HL-60 (cell line): ENCODE results near the gene HOXA13.

Source experiments
- DNase-seq, 2 experiments: peaks; one replicate each; pipeline ENCODE4 v3.0.0-alpha.2; 2010 to 2020; ENCODE audit warnings: low read depth in 1 of 2, low spot score in 1 of 2
- H3K27ac ChIP-seq: fragments of 250-450 bp; sonication (Bioruptor Pico); replicated peaks from 2 replicates; pipeline ENCODE4 v1.5.1; 2020; ENCODE audit warnings: mild to moderate bottlenecking, moderate library complexity
- H3K27me3 ChIP-seq: fragments of 250-450 bp; sonication (Bioruptor Pico); 2 replicates; pipeline ENCODE4 v1.5.1; 2021; ENCODE audit warnings: mild to moderate bottlenecking, moderate library complexity; ENCODE audit not compliant: insufficient read depth, poor library complexity, severe bottlenecking
- H3K4me3 ChIP-seq: replicated peaks from 2 replicates; pipeline ENCODE4 v1.5.1; 2011; ENCODE audit warnings: mild to moderate bottlenecking, control low read depth, low read length; ENCODE audit not compliant: insufficient read depth
- CTCF ChIP-seq: IDR thresholded peaks from one replicate; pipeline ENCODE4 v1.5.1; 2011; ENCODE audit warnings: low read length, control low read depth, inconsistent platforms; ENCODE audit not compliant: insufficient read depth
- GABPA ChIP-seq: IDR thresholded peaks from 2 replicates; pipeline ENCODE4 v1.6.1; 2012; ENCODE audit warnings: low read depth
- POLR2AphosphoS5 ChIP-seq: IDR thresholded peaks from 2 replicates; pipeline ENCODE4 v1.6.1; 2012; ENCODE audit warnings: low read depth
- SPI1 ChIP-seq: IDR thresholded peaks from 2 replicates; pipeline ENCODE4 v1.6.1; 2012; ENCODE audit warnings: low read depth, mild to moderate bottlenecking, borderline replicate concordance
- TF ChIP-seq, protein P1 (sequence below): IDR thresholded peaks from 2 replicates; pipeline ENCODE4 v1.6.1; 2012; ENCODE audit warnings: low read depth; ENCODE audit not compliant: insufficient replicate concordance

HOXA13 gene

DNA sequence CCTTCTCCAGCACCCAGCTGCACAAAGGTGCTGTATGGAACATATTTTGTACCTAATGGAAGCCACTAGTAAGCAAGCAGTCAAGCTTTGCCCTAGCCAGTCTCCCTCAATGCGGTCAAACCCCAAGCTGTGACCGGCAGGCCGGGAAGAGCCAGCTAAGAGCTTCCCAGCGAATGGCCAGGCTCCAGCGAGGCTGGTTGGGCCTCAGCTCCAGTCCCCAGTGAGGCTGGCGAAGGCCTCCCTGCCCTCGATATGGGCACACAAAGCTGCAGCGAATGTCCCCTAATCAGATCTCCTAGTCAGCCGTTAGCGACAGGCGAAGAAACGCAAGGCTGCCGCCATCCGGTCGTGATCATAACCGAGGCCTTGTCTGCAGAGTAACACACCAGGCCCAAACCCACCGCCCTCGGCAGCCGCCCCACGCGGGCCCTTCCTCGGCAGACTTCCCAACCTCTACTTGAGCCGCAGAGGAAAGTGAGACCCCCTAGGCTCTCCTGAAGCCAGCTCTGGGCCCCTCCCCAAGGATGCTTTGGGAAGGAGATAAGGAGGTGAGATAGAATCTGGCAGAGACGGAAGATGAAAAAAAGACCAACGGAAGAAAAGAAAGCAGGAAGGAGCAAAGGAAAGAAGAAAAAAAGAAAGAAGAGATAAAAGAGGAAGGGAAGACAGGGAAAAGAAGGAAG is 31.5 kb downstream of the HOXA13 start:
- no peak for DNase-seq
- H3K27me3 ChIP-seq = peaks cover 88% of the 10 kb centered on the region
- no peak overlapping the region for H3K27ac ChIP-seq
- H3K4me3 ChIP-seq = no peak overlapping the region
- no peak for TF ChIP-seq GABPA
- no peak for TF ChIP-seq POLR2AphosphoS5
- no peak for TF ChIP-seq SPI1
- no peak for TF ChIP-seq CTCF
- TF ChIP-seq, protein P1, sequence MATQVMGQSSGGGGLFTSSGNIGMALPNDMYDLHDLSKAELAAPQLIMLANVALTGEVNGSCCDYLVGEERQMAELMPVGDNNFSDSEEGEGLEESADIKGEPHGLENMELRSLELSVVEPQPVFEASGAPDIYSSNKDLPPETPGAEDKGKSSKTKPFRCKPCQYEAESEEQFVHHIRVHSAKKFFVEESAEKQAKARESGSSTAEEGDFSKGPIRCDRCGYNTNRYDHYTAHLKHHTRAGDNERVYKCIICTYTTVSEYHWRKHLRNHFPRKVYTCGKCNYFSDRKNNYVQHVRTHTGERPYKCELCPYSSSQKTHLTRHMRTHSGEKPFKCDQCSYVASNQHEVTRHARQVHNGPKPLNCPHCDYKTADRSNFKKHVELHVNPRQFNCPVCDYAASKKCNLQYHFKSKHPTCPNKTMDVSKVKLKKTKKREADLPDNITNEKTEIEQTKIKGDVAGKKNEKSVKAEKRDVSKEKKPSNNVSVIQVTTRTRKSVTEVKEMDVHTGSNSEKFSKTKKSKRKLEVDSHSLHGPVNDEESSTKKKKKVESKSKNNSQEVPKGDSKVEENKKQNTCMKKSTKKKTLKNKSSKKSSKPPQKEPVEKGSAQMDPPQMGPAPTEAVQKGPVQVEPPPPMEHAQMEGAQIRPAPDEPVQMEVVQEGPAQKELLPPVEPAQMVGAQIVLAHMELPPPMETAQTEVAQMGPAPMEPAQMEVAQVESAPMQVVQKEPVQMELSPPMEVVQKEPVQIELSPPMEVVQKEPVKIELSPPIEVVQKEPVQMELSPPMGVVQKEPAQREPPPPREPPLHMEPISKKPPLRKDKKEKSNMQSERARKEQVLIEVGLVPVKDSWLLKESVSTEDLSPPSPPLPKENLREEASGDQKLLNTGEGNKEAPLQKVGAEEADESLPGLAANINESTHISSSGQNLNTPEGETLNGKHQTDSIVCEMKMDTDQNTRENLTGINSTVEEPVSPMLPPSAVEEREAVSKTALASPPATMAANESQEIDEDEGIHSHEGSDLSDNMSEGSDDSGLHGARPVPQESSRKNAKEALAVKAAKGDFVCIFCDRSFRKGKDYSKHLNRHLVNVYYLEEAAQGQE = no peak

DNA sequence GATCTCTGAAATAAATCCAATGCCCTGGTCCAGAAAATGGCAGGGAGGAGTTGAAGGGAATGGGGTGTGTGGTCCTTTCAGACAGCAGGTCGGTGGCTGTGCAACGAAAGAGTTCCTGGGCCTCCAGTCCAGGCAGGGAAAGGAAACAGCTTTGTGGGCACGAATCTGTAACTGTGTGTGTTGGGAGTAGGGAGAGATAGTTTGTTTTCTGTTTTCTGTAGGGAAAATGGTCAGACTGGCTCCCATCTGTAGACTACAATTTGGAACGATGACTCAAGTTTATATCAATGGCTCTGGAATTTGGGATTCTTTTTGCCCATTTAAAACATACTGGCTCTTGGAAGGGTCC is 32.0 kb downstream of the HOXA13 start:
- TF ChIP-seq, protein P1 = no peak
- TF ChIP-seq POLR2AphosphoS5 = no peak
- no peak for TF ChIP-seq GABPA
- no peak for TF ChIP-seq CTCF
- no peak for TF ChIP-seq SPI1
- Histone ChIP-seq H3K27me3 (peaks cover 85% of the 10 kb centered on the region), H3K4me3 (no peak overlapping the region), H3K27ac (no peak overlapping the region)
- no peak for DNase-seq

DNA sequence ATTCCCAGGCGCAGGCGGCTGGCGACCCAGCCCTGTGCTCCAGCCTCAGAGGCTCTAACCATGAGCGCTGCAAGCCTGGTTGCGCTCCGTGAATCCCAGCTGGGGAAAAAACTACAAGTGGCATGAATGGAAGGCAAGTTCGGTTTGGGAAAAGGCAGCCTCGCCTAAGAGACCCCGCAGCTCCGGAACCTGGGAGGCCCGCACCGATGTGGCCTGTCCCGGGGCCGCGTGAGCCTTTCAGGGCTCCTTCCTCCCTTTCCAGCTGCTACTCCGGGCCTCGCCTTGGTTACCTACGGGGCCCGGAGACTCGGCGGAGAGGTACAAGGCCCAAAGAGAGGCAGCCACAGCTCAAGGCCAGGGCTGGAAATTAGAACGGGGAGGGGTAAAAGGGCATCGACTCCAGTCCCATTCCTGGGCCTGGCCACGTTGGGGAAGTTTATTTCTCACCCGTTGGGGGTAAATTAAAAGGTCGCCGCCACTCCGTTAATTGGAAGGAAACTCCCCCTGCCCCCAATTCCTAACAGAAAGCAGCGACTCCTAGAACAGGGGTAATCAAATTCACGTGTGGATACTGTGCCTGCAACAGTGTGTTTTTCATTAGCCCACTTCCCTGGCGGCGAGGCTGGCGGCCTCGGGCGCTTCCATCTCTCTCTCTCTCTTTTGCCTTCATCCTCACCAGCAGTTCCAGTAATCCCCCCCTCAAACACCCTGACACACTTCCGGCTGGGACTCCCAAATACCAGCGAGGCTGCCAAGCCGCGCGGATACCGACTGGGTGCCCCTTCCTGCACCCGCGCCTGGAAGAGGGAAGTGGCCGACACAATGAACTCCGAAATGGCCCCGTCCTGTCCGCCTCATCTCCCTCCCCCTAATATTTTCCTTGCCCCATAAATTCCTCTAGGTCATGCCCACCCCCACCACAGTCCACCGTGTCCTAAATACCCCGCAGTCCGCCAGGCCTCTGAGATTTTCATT is 33.1 kb downstream of the HOXA13 start:
- TF ChIP-seq GABPA (no peak), SPI1 (peak; percentile 49; the same call in 1 of the 2 replicates)
- no peak for DNase-seq
- Histone ChIP-seq H3K27me3 (peaks cover 74% of the 10 kb centered on the region), H3K4me3 (no peak overlapping the region), H3K27ac (no peak overlapping the region)

DNA sequence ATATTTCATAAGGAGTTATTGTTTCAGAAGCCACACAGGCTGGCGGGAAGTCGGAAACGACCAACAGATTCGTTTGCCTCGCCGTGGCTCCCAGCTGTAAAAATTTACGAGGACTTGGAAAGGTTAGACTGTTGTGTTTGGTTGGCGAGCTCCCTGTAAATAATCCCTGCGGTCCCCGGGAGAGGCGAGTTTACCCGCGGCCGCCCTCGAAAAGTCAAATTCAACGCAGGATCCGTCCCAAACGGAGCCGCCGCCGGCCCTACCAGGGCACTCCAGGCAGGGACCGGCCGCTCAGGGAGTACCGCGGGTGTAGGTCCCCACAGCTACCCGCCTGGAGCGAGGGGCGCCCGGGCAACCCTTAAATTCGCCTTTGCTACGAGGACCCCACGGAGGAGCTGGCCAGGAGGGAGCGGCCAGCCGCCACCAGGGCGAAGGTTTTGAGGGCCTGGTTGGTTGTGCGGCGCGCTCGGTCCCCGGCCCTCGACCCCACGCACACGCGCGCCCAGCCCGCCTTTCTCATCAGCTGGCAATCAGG is 33.8 kb downstream of the HOXA13 start:
- Histone ChIP-seq H3K4me3 (no peak overlapping the region), H3K27me3 (peaks cover 68% of the 10 kb centered on the region), H3K27ac (no peak overlapping the region)
- TF ChIP-seq POLR2AphosphoS5 (no peak), SPI1 (no peak), CTCF (no peak), GABPA (no peak)
- TF ChIP-seq, protein P1 = no peak
- no peak for DNase-seq
